ENCODE data around the gene C1orf159. TPM values are rescaled to one million over a fixed set of nuclear protein-coding genes. Genes with fewer than 3 reads are reported as not detected.
"Not testable (repeated sequence)": the region's sequence is repeated elsewhere in the genome, so short reads cannot be mapped to it uniquely, and the experiment has no call there.

Gene C1orf159
- total RNA-seq, 2 donors from 2014 or later: 18.9 to 36.0 TPM

GRCh38 chr1:1142844-1143243 is 27.0 kb upstream of the C1orf159 start:
- no peak overlapping the region for H3K4me3 ChIP-seq
- intact Hi-C loops (cut with DNase I): no loop called here
- H3K27me3 ChIP-seq: no peaks in the 10 kb centered on the region

GRCh38 chr1:1142352-1142751 is 26.5 kb upstream of the C1orf159 start:
- Histone ChIP-seq H3K27ac (peak overlapping the region; percentile 96), H3K4me1 (peaks cover 14% of the 10 kb centered on the region), H3K9ac (ENCODE audit: low read depth in 2 of 2, low read length in 2 of 2) (peak overlapping the region in 1 of 2 donors; percentile 85)
- H3K9me3 ChIP-seq; intact Hi-C loops (cut with DNase I); DNase-seq; H3K36me3 ChIP-seq; H3K4me3 ChIP-seq; H3K27me3 ChIP-seq: not testable (repeated sequence)

More at GRCh38 chr1:1142844-1143243, 27.0 kb upstream of the C1orf159 start:
- Histone ChIP-seq H3K27ac (peak overlapping the region; percentile 96), H3K9ac (ENCODE audit: low read depth in 2 of 2, low read length in 2 of 2) (peak overlapping the region; percentile 52 to 85), H3K36me3 (no peaks in the 10 kb centered on the region), H3K9me3 (no peaks in the 10 kb centered on the region), H3K4me1 (peaks cover 11% of the 10 kb centered on the region)
- DNase-seq: peak; percentile 36
- TF ChIP-seq CTCF (IDR thresholded peaks at IDR 0.05): no peak

- intact Hi-C loops (cut with DNase I): no loop called here
- TF ChIP-seq CTCF (IDR thresholded peaks at IDR 0.05): no peak
- Histone ChIP-seq H3K27me3 (no peaks in the 10 kb centered on the region), H3K9me3 (no peaks in the 10 kb centered on the region), H3K4me3 (no peak overlapping the region), H3K9ac (ENCODE audit: low read depth in 2 of 2, low read length in 2 of 2) (no peak overlapping the region), H3K36me3 (no peaks in the 10 kb centered on the region), H3K27ac (no peak overlapping the region), H3K4me1 (peaks cover 14% of the 10 kb centered on the region)
- no peak for DNase-seq
Measured at GRCh38 chr1:1141911-1142250, 26.0 kb upstream of the C1orf159 start.

GRCh38 chr1:1141244-1141910 is 25.5 kb upstream of the C1orf159 start:
- no peaks in the 10 kb centered on the region for H3K27me3 ChIP-seq
- no peaks in the 10 kb centered on the region for H3K9me3 ChIP-seq
- no peak for TF ChIP-seq CTCF (IDR thresholded peaks at IDR 0.05)
- no peak overlapping the region for H3K4me3 ChIP-seq
- DNase-seq: no peak
- H3K9ac ChIP-seq (ENCODE audit: low read depth in 2 of 2, low read length in 2 of 2): no peak overlapping the region
- no peak overlapping the region for H3K27ac ChIP-seq
- H3K36me3 ChIP-seq: no peaks in the 10 kb centered on the region
- intact Hi-C loops (cut with DNase I): no loop called here
- peaks cover 14% of the 10 kb centered on the region for H3K4me1 ChIP-seq

GRCh38 chr1:1140673-1141072 is 24.8 kb upstream of the C1orf159 start:
- H3K36me3 ChIP-seq: no peaks in the 10 kb centered on the region
- no peak for TF ChIP-seq CTCF (IDR thresholded peaks at IDR 0.05)
- no peaks in the 10 kb centered on the region for H3K9me3 ChIP-seq
- no peaks in the 10 kb centered on the region for H3K27me3 ChIP-seq
- no peak for DNase-seq
- H3K9ac ChIP-seq (ENCODE audit: low read depth in 2 of 2, low read length in 2 of 2): peak overlapping the region in 1 of 2 donors; percentile 46
- intact Hi-C loops (cut with DNase I): no loop called here
- H3K27ac ChIP-seq: no peak overlapping the region
- no peak overlapping the region for H3K4me3 ChIP-seq
- H3K4me1 ChIP-seq: peaks cover 19% of the 10 kb centered on the region

- peak; percentile 72 for DNase-seq
- no peak for TF ChIP-seq CTCF (IDR thresholded peaks at IDR 0.05)
- Histone ChIP-seq H3K9me3 (no peaks in the 10 kb centered on the region), H3K27ac (peak overlapping the region; percentile 90), H3K4me1 (peaks cover 19% of the 10 kb centered on the region), H3K36me3 (no peaks in the 10 kb centered on the region), H3K9ac (ENCODE audit: low read depth in 2 of 2, low read length in 2 of 2) (peak overlapping the region; percentile 58 to 72), H3K4me3 (peak overlapping the region; percentile 35), H3K27me3 (no peaks in the 10 kb centered on the region)
- intact Hi-C loops (cut with DNase I): no loop called here
Measured at GRCh38 chr1:1137256-1138045, 21.6 kb upstream of the C1orf159 start.

Measured in colonic mucosa (tissue), 4 donors.